GM18870 (cell line): ENCODE data around the gene SPRYD3.
A peak's percentile ranks its signal among the peaks of the same experiment; 100 is the strongest.
"Not testable (repeated sequence)": the region's sequence is repeated elsewhere in the genome, so short reads cannot be mapped to it uniquely, and the experiment has no call there.

ENCODE experiments used
- ATAC-seq: cut with Tn5 transposase; IDR thresholded peaks from one replicate; pipeline ENCODE4 v1.9.1; 2021; ENCODE audit warnings: moderate library complexity; ENCODE audit not compliant: unreplicated experiment

SPRYD3 gene

GRCh38 chr12:53102883-53103807, 24.0 kb upstream of the SPRYD3 start, which contains the start of gene SOAT2:
SOAT2 (plus strand) TSS chr12:53103486; CDS start chr12:53103578, 92 bp downstream.
- no peak for ATAC-seq

- ATAC-seq = no peak
These were observed 23.0 kb upstream of the SPRYD3 start for GRCh38 chr12:53101931-53102781.

GRCh38 chr12:53101266-53101665, 22.1 kb upstream of the SPRYD3 start:
- no peak for ATAC-seq

- no peak for ATAC-seq
These were observed 21.4 kb upstream of the SPRYD3 start for GRCh38 chr12:53100466-53101151.

GRCh38 chr12:53099071-53099882, 20.1 kb upstream of the SPRYD3 start:
- peak; percentile 38 for ATAC-seq

- ATAC-seq = no peak
These were observed 19.3 kb upstream of the SPRYD3 start for GRCh38 chr12:53098354-53098981.

- ATAC-seq = no peak
These were observed 18.6 kb upstream of the SPRYD3 start, which contains the start of gene IGFBP6 for GRCh38 chr12:53097564-53098353. IGFBP6 (plus strand) TSS chr12:53097667; CDS start chr12:53097718, 51 bp downstream.

- ATAC-seq = no peak
These were observed 18.0 kb upstream of the SPRYD3 start for GRCh38 chr12:53097207-53097563.

- no peak for ATAC-seq
These were observed 17.6 kb upstream of the SPRYD3 start for GRCh38 chr12:53096759-53097158.

- no peak for ATAC-seq
These were observed 17.0 kb upstream of the SPRYD3 start for GRCh38 chr12:53096089-53096741.

- not testable (repeated sequence) for ATAC-seq
These were observed 16.4 kb upstream of the SPRYD3 start for GRCh38 chr12:53095596-53095895.

- not testable (repeated sequence) for ATAC-seq
These were observed 15.8 kb upstream of the SPRYD3 start for GRCh38 chr12:53094796-53095595.

GRCh38 chr12:53094394-53094787, 15.2 kb upstream of the SPRYD3 start:
- ATAC-seq = no peak

- no peak for ATAC-seq
These were observed 14.7 kb upstream of the SPRYD3 start for GRCh38 chr12:53093777-53094393.

GRCh38 chr12:53091756-53092155, 12.6 kb upstream of the SPRYD3 start:
- ATAC-seq = no peak

- no peak for ATAC-seq
These were observed 11.4 kb upstream of the SPRYD3 start for GRCh38 chr12:53090554-53090953.

- no peak for ATAC-seq
These were observed 10.9 kb upstream of the SPRYD3 start for GRCh38 chr12:53090105-53090504.
